Keratinocyte (primary cell): ENCODE data around the gene C2orf49. TPM values are rescaled to one million over a fixed set of nuclear protein-coding genes. Genes with fewer than 3 reads are reported as not detected.
A peak's percentile ranks its signal among the peaks of the same experiment; 100 is the strongest.

Experiments
- DNase-seq: peaks from one replicate; pipeline ENCODE4 v3.0.0-alpha.2; 2011; ENCODE audit warnings: low read depth, missing footprints, low spot score
- FAIRE-seq: peaks from 2 replicates; lab custom pipeline; 2011; peaks lifted over from hg19 to GRCh38; lab: Jason Lieb, UNC
- H2AFZ ChIP-seq: 2 replicates; pipeline ENCODE4 v1.6.0; 2012; ENCODE audit warnings: low read length, control low read depth, inconsistent platforms; ENCODE audit not compliant: control insufficient read depth
- H3K27ac ChIP-seq: 2 replicates; pipeline ENCODE4 v1.5.1; 2011; ENCODE audit warnings: low read length; ENCODE audit not compliant: control insufficient read depth, insufficient read depth
- H3K27me3 ChIP-seq: 3 replicates; pipeline ENCODE4 v1.6.0; 2011; ENCODE audit warnings: low read length; ENCODE audit not compliant: control insufficient read depth, insufficient read depth; ENCODE audit errors: extremely low read depth
- H3K36me3 ChIP-seq, 2 experiments: 2 replicates in 1 of 2; 3 replicates in 1 of 2; pipeline ENCODE4 v1.5.1; 2011; ENCODE audit warnings: low read length in 2 of 2, mild to moderate bottlenecking in 1 of 2; ENCODE audit not compliant: control insufficient read depth in 2 of 2, insufficient read depth in 2 of 2; ENCODE audit errors: extremely low read depth in 1 of 2
- H3K4me1 ChIP-seq: 3 replicates; pipeline ENCODE4 v1.5.1; 2011; ENCODE audit warnings: low read length; ENCODE audit not compliant: control insufficient read depth, insufficient read depth; ENCODE audit errors: extremely low read depth
- H3K4me2 ChIP-seq: 3 replicates; pipeline ENCODE4 v1.6.0; 2011; ENCODE audit warnings: low read depth, low read length; ENCODE audit not compliant: control insufficient read depth, insufficient read depth; ENCODE audit errors: extremely low read depth
- H3K4me3 ChIP-seq, 3 experiments: fragments of 200-600 bp in 1 of 3; sonication (generic) in 1 of 3; 2 replicates in 2 of 3; 3 replicates in 1 of 3; pipeline ENCODE4 v1.5.1; 2011 to 2016; ENCODE audit warnings: low read length in 3 of 3, mild to moderate bottlenecking in 3 of 3, control low read depth in 2 of 3, inconsistent platforms in 1 of 3, low read depth in 1 of 3, mixed read lengths in 1 of 3, mixed run types in 1 of 3, moderate library complexity in 1 of 3; ENCODE audit not compliant: control insufficient read depth in 2 of 3, insufficient read depth in 2 of 3; ENCODE audit errors: extremely low read depth in 1 of 3
- H3K79me2 ChIP-seq: 2 replicates; pipeline ENCODE4 v1.6.0; 2012; ENCODE audit warnings: low read length; ENCODE audit not compliant: control insufficient read depth, insufficient read depth
- H3K9ac ChIP-seq: 3 replicates; pipeline ENCODE4 v1.6.0; 2011; ENCODE audit warnings: low read length; ENCODE audit not compliant: control insufficient read depth, insufficient read depth; ENCODE audit errors: extremely low read depth
- H3K9me1 ChIP-seq: 3 replicates; pipeline ENCODE4 v1.6.0; 2011; ENCODE audit warnings: low read length; ENCODE audit not compliant: control insufficient read depth, insufficient read depth; ENCODE audit errors: extremely low read depth
- H3K9me3 ChIP-seq: 2 replicates; pipeline ENCODE4 v1.5.1; 2012; ENCODE audit warnings: low read depth, low read length; ENCODE audit not compliant: control insufficient read depth
- H4K20me1 ChIP-seq: 3 replicates; pipeline ENCODE4 v1.6.0; 2011; ENCODE audit warnings: low read length; ENCODE audit not compliant: control insufficient read depth, insufficient read depth; ENCODE audit errors: extremely low read depth
- CTCF ChIP-seq, 3 experiments: IDR thresholded peaks in 1 of 3; conservative IDR thresholded peaks in 1 of 3; optimal IDR thresholded peaks in 1 of 3; 2 replicates in 2 of 3; 3 replicates in 1 of 3; pipeline versions ENCODE3 to v1.5.1; 2011; ENCODE audit warnings: low read length in 3 of 3, mild to moderate bottlenecking in 3 of 3, moderate library complexity in 2 of 3, control low read depth in 1 of 3, inconsistent platforms in 1 of 3; ENCODE audit not compliant: insufficient read depth in 2 of 3; ENCODE audit errors: extremely low read depth in 1 of 3
- EZH2 ChIP-seq: IDR thresholded peaks from one replicate; pipeline ENCODE4 v1.6.1; 2012; ENCODE audit warnings: inconsistent platforms, mild to moderate bottlenecking, low read length, moderate library complexity
- dilution Hi-C: fragments of 300-500 bp; cut with MboI; formaldehyde crosslinking; loops from one replicate; pipeline ENCODE4 v1.7.0; 2020; ENCODE audit warnings: low sequenced_read_pairs; ENCODE audit not compliant: extremely low pct_ligation_motif_present
- polyA plus RNA-seq, 5 experiments: library from polyadenylated mRNA; depleted of rRNA in 3 of 5; stranded (reverse) in 3 of 5; stranded (forward) in 1 of 5; unstranded in 1 of 5; fragments of >200 nt; gene quantifications; 1 replicate in 1 of 5; 2 replicates in 3 of 5; 3 replicates in 1 of 5; pipeline versions ENCODE4 v1.2.1 to v1.2.3, GENCODE V29; 2011 to 2012; ENCODE audit warnings: missing spikeins in 2 of 5, low read depth in 1 of 5, low replicate concordance in 1 of 5

Gene C2orf49
- polyA plus RNA-seq, 1 donor (not counting 4 experiments of a cell fraction or from before 2014, with no cell fraction given), result 19.4 TPM

- no peak overlapping the region for H3K9ac ChIP-seq
- H4K20me1 ChIP-seq, result peaks cover 42% of the 10 kb centered on the region
- H3K4me1 ChIP-seq, result peaks cover 41% of the 10 kb centered on the region
- TF ChIP-seq EZH2 (no peak), CTCF (optimal IDR thresholded peaks at IDR 0.05 in 1 of 3, IDR thresholded peaks at IDR 0.05 in 1 of 3, conservative IDR thresholded peaks at IDR 0.05 in 1 of 3; ENCODE audit: extremely low read depth in 1 of 3, insufficient read depth in 2 of 3, low read length in 3 of 3) (no peak)
- dilution Hi-C loops, result no loop called here
- H3K4me3 ChIP-seq, result no peak overlapping the region
- H3K27ac ChIP-seq, result no peak overlapping the region
- no peak overlapping the region for H2AFZ ChIP-seq
- FAIRE-seq (no peak), DNase-seq (no peak)
- no peaks in the 10 kb centered on the region for H3K9me3 ChIP-seq
- no peak overlapping the region for H3K4me2 ChIP-seq
- peaks cover 18% of the 10 kb centered on the region for H3K9me1 ChIP-seq
- H3K36me3 ChIP-seq, result peaks cover 16 to 51% of the 10 kb centered on the region in 2 experiments
- peaks cover 91% of the 10 kb centered on the region for H3K79me2 ChIP-seq
- no peaks in the 10 kb centered on the region for H3K27me3 ChIP-seq
Observed at GRCh38 chr2:105393373-105394055, 56.2 kb downstream of the C2orf49 start.

- Histone ChIP-seq H4K20me1 (peaks cover 42% of the 10 kb centered on the region), H3K4me3 (no peak overlapping the region)
Observed at GRCh38 chr2:105394951-105395611, 57.7 kb downstream of the C2orf49 start.

More at GRCh38 chr2:105394951-105395611, 57.7 kb downstream of the C2orf49 start:
- Histone ChIP-seq H3K4me1 (peaks cover 41% of the 10 kb centered on the region), H3K4me2 (peak overlapping the region; percentile 89), H3K27me3 (no peaks in the 10 kb centered on the region), H3K9me3 (no peaks in the 10 kb centered on the region), H3K27ac (peak overlapping the region; percentile 97), H2AFZ (no peak overlapping the region), H3K9me1 (peaks cover 18% of the 10 kb centered on the region), H3K36me3 (peaks cover 16 to 45% of the 10 kb centered on the region in 2 experiments), H3K9ac (no peak overlapping the region), H3K79me2 (peaks cover 80% of the 10 kb centered on the region)
- FAIRE-seq, result no peak
- dilution Hi-C loops, result no loop called here
- DNase-seq, result no peak
- no peak for TF ChIP-seq CTCF (optimal IDR thresholded peaks at IDR 0.05 in 1 of 3, IDR thresholded peaks at IDR 0.05 in 1 of 3, conservative IDR thresholded peaks at IDR 0.05 in 1 of 3; ENCODE audit: extremely low read depth in 1 of 3, insufficient read depth in 2 of 3, low read length in 3 of 3)
